Omental fat pad (tissue), 4 donors: ENCODE data around the gene SMG6. TPM values are rescaled to one million over a fixed set of nuclear protein-coding genes. Genes with fewer than 3 reads are reported as not detected.

Experiments
- ATAC-seq: fragments of 150-250 bp; one replicate; pipeline ENCODE4 v1.9.1; 2016; ENCODE audit warnings: mild to moderate bottlenecking, moderate library complexity; ENCODE audit not compliant: low FRiP score
- DNase-seq: peaks from one replicate; pipeline ENCODE4 v3.0.0-alpha.2; 2019; ENCODE audit warnings: low spot score
- CTCF ChIP-seq, 3 donors: fragments of 450-650 bp; IDR thresholded peaks; one replicate each; pipeline ENCODE4 v1.5.1; 2016 to 2017; ENCODE audit warnings: antibody characterized with exemption in 3 of 3, mild to moderate bottlenecking in 3 of 3, moderate library complexity in 2 of 3
- total RNA-seq, 4 donors: library from RNA; depleted of rRNA; stranded (reverse); fragments of >200 nt; gene quantifications; one replicate each; pipeline ENCODE4 v1.1.0, GENCODE V29; 2016

SMG6 gene
- total RNA-seq, 4 donors from 2014 or later, result 19.1 to 36.1 (median 25.1) TPM

- TF ChIP-seq CTCF (IDR thresholded peaks at IDR 0.05), result no peak
- no peak for DNase-seq
Measured at GRCh38 chr17:2077040-2077439, 226.5 kb downstream of the SMG6 start.

GRCh38 chr17:2076087-2076984, 227.2 kb downstream of the SMG6 start:
- TF ChIP-seq CTCF (IDR thresholded peaks at IDR 0.05), result no peak
- no peak for DNase-seq
- ATAC-seq, result no peak

More at GRCh38 chr17:2077040-2077439, 226.5 kb downstream of the SMG6 start:
- ATAC-seq, result no peak

GRCh38 chr17:2075336-2076086, 228.1 kb downstream of the SMG6 start:
- TF ChIP-seq CTCF (IDR thresholded peaks at IDR 0.05), result no peak
- DNase-seq (no peak), ATAC-seq (peak; percentile 63)

GRCh38 chr17:2074919-2075318, 228.7 kb downstream of the SMG6 start:
- DNase-seq, result no peak
- no peak for TF ChIP-seq CTCF (IDR thresholded peaks at IDR 0.05)
- no peak for ATAC-seq

- ATAC-seq (no peak), DNase-seq (no peak)
- no peak for TF ChIP-seq CTCF (IDR thresholded peaks at IDR 0.05)
Measured at GRCh38 chr17:2071455-2072281, 231.9 kb downstream of the SMG6 start.

GRCh38 chr17:2071024-2071385, 232.6 kb downstream of the SMG6 start:
- TF ChIP-seq CTCF (IDR thresholded peaks at IDR 0.05), result no peak
- no peak for DNase-seq
- no peak for ATAC-seq
